SK-N-SH (cell line): ENCODE data around the gene TRIM42. TPM values are rescaled to one million over a fixed set of nuclear protein-coding genes. Genes with fewer than 3 reads are reported as not detected.

Experiments used
- CTCF ChIA-PET: fragments of 300-600, 350-600 bp; formaldehyde crosslinking; extraction: SDS; loops from one replicate; lab custom pipeline; 2021; lab: Yijun Ruan, JAX
- POLR2A ChIA-PET: fragments of 350-600 bp; sonication (Branson Sonifier 250); formaldehyde crosslinking; extraction: SDS; loops from one replicate; lab custom pipeline; 2020; ENCODE audit warnings: antibody characterized with exemption, inconsistent platforms; lab: Yijun Ruan, JAX
- DNase-seq: peaks from one replicate; pipeline ENCODE4 v3.0.0; 2012
- H2AFZ ChIP-seq: fragments of 200-600 bp; sonication (generic); 2 replicates; pipeline ENCODE4 v1.8.1; 2016; ENCODE audit warnings: antibody characterized with exemption, mild to moderate bottlenecking, low read depth
- H3F3A ChIP-seq: fragments of 200-600 bp; sonication (generic); replicated peaks from 2 replicates; pipeline ENCODE3; 2016; ENCODE audit warnings: antibody characterized with exemption, mild to moderate bottlenecking; ENCODE audit not compliant: insufficient read depth
- H3K27ac ChIP-seq, 2 experiments: fragments of 200-500 bp in 1 of 2; fragments of 200-600 bp in 1 of 2; sonication (Bioruptor generic) in 1 of 2; sonication (generic), shearing (Covaris generic) in 1 of 2; 2 replicates each; pipeline versions ENCODE4 v1.5.1 to v1.6.1; 2014 to 2016; ENCODE audit warnings: low read depth in 2 of 2, inconsistent platforms in 1 of 2, low read length in 1 of 2, mild to moderate bottlenecking in 1 of 2, mixed read lengths in 1 of 2
- H3K27me3 ChIP-seq: fragments of 200-600 bp; sonication (generic), shearing (Covaris generic); 2 replicates; pipeline ENCODE4 v1.6.1; 2016; ENCODE audit warnings: mixed run types; ENCODE audit not compliant: insufficient read depth
- H3K36me3 ChIP-seq, 2 experiments: fragments of 200-500 bp in 1 of 2; fragments of 200-600 bp in 1 of 2; sonication (Bioruptor generic) in 1 of 2; sonication (generic) in 1 of 2; replicated peaks in 1 of 2; 2 replicates each; pipeline versions ENCODE3 to v1.5.1; 2014 to 2016; ENCODE audit warnings: low read length in 1 of 2, mild to moderate bottlenecking in 1 of 2; ENCODE audit not compliant: insufficient read depth in 2 of 2, control insufficient read depth in 1 of 2
- H3K4me1 ChIP-seq, 2 experiments: fragments of 200-500 bp in 1 of 2; fragments of 200-600 bp in 1 of 2; sonication (Bioruptor generic) in 1 of 2; sonication (generic), shearing (Covaris generic) in 1 of 2; 2 replicates each; pipeline versions ENCODE4 v1.5.1 to v1.6.1; 2014 to 2016; ENCODE audit warnings: low read depth in 1 of 2, low read length in 1 of 2, mixed run types in 1 of 2; ENCODE audit not compliant: insufficient read depth in 2 of 2, control insufficient read depth in 1 of 2
- H3K4me2 ChIP-seq: fragments of 200-600 bp; sonication (generic), shearing (Covaris generic); 2 replicates; pipeline ENCODE4 v1.6.1; 2017; ENCODE audit warnings: mixed run types
- H3K4me3 ChIP-seq, 2 experiments: fragments of 200-500 bp in 1 of 2; fragments of 200-600 bp in 1 of 2; sonication (Bioruptor generic) in 1 of 2; sonication (generic), shearing (Covaris generic) in 1 of 2; 2 replicates each; pipeline versions ENCODE4 v1.5.1 to v1.8.1; 2014 to 2016; ENCODE audit warnings: low read depth in 2 of 2, inconsistent platforms in 1 of 2, low read length in 1 of 2, mild to moderate bottlenecking in 1 of 2, mixed read lengths in 1 of 2, moderate library complexity in 1 of 2
- H3K79me2 ChIP-seq: fragments of 200-600 bp; sonication (generic); 2 replicates; pipeline ENCODE4 v1.8.1; 2017; ENCODE audit warnings: mild to moderate bottlenecking; ENCODE audit not compliant: insufficient read depth
- H3K9ac ChIP-seq: fragments of 200-600 bp; sonication (generic); 2 replicates; pipeline ENCODE4 v1.6.1; 2017; ENCODE audit warnings: mixed run types
- H3K9me2 ChIP-seq: fragments of 200-600 bp; sonication (generic); 2 replicates; pipeline ENCODE4 v1.6.1; 2017; ENCODE audit warnings: mixed run types
- H3K9me3 ChIP-seq: fragments of 200-600 bp; sonication (generic); 2 replicates; pipeline ENCODE4 v1.6.1; 2017; ENCODE audit warnings: mixed run types, mild to moderate bottlenecking, moderate library complexity
- H4K20me1 ChIP-seq: fragments of 200-600 bp; sonication (generic); 2 replicates; pipeline ENCODE4 v1.6.1; 2017; ENCODE audit warnings: mild to moderate bottlenecking, mixed run types; ENCODE audit not compliant: insufficient read depth
- CHD2 ChIP-seq: fragments of 150-350 bp; IDR thresholded peaks from 2 replicates; pipeline ENCODE4 v1.6.1; 2018; ENCODE audit warnings: low read length; ENCODE audit not compliant: partially characterized antibody
- CTCF ChIP-seq: fragments of 200-600 bp; sonication (generic); IDR thresholded peaks from 2 replicates; pipeline ENCODE4 v1.6.1; 2017; ENCODE audit warnings: antibody characterized with exemption, mild to moderate bottlenecking, moderate library complexity
- ELF1 ChIP-seq: IDR thresholded peaks from 2 replicates; pipeline ENCODE4 v1.4.0; 2012
- FOXJ3 ChIP-seq: sonication (generic); formaldehyde crosslinking; IDR thresholded peaks from 2 replicates; pipeline ENCODE4 v1.5.1; 2020; ENCODE audit warnings: mild to moderate bottlenecking, missing genetic modification reagents
- IRF3 ChIP-seq: fragments of 150-350 bp; IDR thresholded peaks from 2 replicates; pipeline ENCODE4 v1.6.1; 2016; ENCODE audit warnings: mild to moderate bottlenecking, low read depth, low read length
- MAX ChIP-seq: IDR thresholded peaks from 2 replicates; pipeline ENCODE4 v1.4.0; 2012; ENCODE audit warnings: low read depth
- NFIC ChIP-seq: IDR thresholded peaks from 2 replicates; pipeline ENCODE4 v1.4.0; 2012; ENCODE audit warnings: borderline replicate concordance
- NRF1 ChIP-seq: IDR thresholded peaks from 2 replicates; pipeline ENCODE4 v1.6.1; 2012; ENCODE audit warnings: low read depth, mild to moderate bottlenecking, low read length
- POLR2AphosphoS5 ChIP-seq: IDR thresholded peaks from 2 replicates; pipeline ENCODE4 v1.6.1; 2012; ENCODE audit warnings: low read depth, low read length
- RAD21 ChIP-seq: IDR thresholded peaks from 2 replicates; pipeline ENCODE4 v1.6.1; 2012; ENCODE audit warnings: mild to moderate bottlenecking, low read length
- REST ChIP-seq: IDR thresholded peaks from 2 replicates; pipeline ENCODE4 v1.6.1; 2012; ENCODE audit warnings: mild to moderate bottlenecking, low read depth, low read length, moderate library complexity
- RFX5 ChIP-seq: IDR thresholded peaks from 2 replicates; pipeline ENCODE4 v1.6.1; 2012; ENCODE audit warnings: mild to moderate bottlenecking, improper control_type of control experiment, low read length
- RXRA ChIP-seq: IDR thresholded peaks from 2 replicates; pipeline ENCODE4 v1.4.0; 2012; ENCODE audit warnings: low read depth, mild to moderate bottlenecking, borderline replicate concordance
- SMC3 ChIP-seq: IDR thresholded peaks from 2 replicates; pipeline ENCODE4 v1.6.1; 2012; ENCODE audit warnings: low read depth, low read length, improper control_type of control experiment
- TCF12 ChIP-seq: IDR thresholded peaks from 2 replicates; pipeline ENCODE4 v1.4.0; 2012
- USF2 ChIP-seq: fragments of 150-350 bp; IDR thresholded peaks from 2 replicates; pipeline ENCODE4 v1.6.1; 2017; ENCODE audit warnings: antibody characterized with exemption, low read length, low read depth, borderline replicate concordance
- YY1 ChIP-seq: IDR thresholded peaks from 2 replicates; pipeline ENCODE4 v1.4.0; 2012; ENCODE audit warnings: low read depth, mild to moderate bottlenecking
- ZBTB33 ChIP-seq: IDR thresholded peaks from 2 replicates; pipeline ENCODE4 v1.4.0; 2012; ENCODE audit warnings: low read depth, borderline replicate concordance
- WGBS: methylation state at CpG from one replicate; pipeline ENCODE4 v1.1.6; 2017; ENCODE audit warnings: low lambda C conversion rate; 5-methylcytosine and 5-hydroxymethylcytosine counted together
- polyA plus RNA-seq, 3 experiments: library from polyadenylated mRNA; depleted of rRNA; stranded (reverse); fragments of >200 nt; gene quantifications; 2 replicates each; pipeline ENCODE4 v1.2.3, GENCODE V29; 2012

The TRIM42 gene
- polyA plus RNA-seq, 1 of the 3 experiments (the other 2 are of a cell fraction) = not detected

- DNase-seq = no peak
- ChIA-PET CTCF (interaction anchor here (1.4 kb wide), 1 partner anchor 8 kb away, joined by 6 read pairs; no protein-coding TSS in a partner anchor), POLR2A (no interaction called here)
- no peaks in the 10 kb centered on the region for H3K79me2 ChIP-seq
- H2AFZ ChIP-seq = no peak overlapping the region
- H3K9me2 ChIP-seq = no peaks in the 10 kb centered on the region
- no peaks in the 10 kb centered on the region for H3K4me1 ChIP-seq
- TF ChIP-seq FOXJ3 (CRISPR knock-in tag) = no peak
- TF ChIP-seq REST = no peak
- TF ChIP-seq POLR2AphosphoS5 = no peak
- TF ChIP-seq ZBTB33 = no peak
- TF ChIP-seq CHD2 = no peak
- no peak for TF ChIP-seq RAD21
- TF ChIP-seq USF2 = no peak
- no peak for TF ChIP-seq ELF1
- no peak for TF ChIP-seq RXRA
- TF ChIP-seq RFX5 = no peak
- TF ChIP-seq SMC3 = no peak
- TF ChIP-seq NFIC = no peak
- TF ChIP-seq IRF3 = no peak
- no peak for TF ChIP-seq CTCF
- no peak for TF ChIP-seq YY1
- no peak for TF ChIP-seq MAX
- no peak for TF ChIP-seq NRF1
- no peak for TF ChIP-seq TCF12
- 32% methylated on average over 5 of the region's 5 CpGs for WGBS
- H3K9me3 ChIP-seq = no peaks in the 10 kb centered on the region
- H3K36me3 ChIP-seq = no peaks in the 10 kb centered on the region
- no peaks in the 10 kb centered on the region for H3F3A ChIP-seq
- no peak overlapping the region for H3K9ac ChIP-seq
- no peaks in the 10 kb centered on the region for H4K20me1 ChIP-seq
- H3K27me3 ChIP-seq = no peaks in the 10 kb centered on the region
- H3K4me2 ChIP-seq = no peak overlapping the region
- no peak overlapping the region for H3K4me3 ChIP-seq
- H3K27ac ChIP-seq = no peak overlapping the region
Observed at GRCh38 chr3:140719841-140720614, 42.2 kb downstream of the TRIM42 start.
